ENCODE measurements around the gene ASAH2.
"Not testable (repeated sequence)": the region's sequence is repeated elsewhere in the genome, so short reads cannot be mapped to it uniquely, and the experiment has no call there.

DNA sequence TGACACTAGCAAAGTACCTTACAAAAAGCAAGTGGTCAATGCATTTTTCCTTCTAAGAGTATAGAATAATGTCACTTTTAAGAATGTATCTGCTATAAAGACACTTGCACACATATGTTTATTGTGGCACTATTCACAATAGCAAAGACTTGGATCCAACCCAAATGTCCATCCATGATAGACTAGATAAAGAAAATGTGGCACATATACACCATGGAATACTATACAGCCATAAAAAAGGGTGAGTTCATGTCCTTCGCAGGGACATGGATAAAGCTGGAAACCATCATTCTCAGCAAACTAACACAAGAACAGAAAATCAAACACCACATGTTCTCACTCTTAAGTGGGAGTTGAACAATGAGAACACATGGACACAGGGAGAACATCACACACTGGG lies 9.8 kb downstream of the ASAH2 start:
- TF ChIP-seq, protein P1, sequence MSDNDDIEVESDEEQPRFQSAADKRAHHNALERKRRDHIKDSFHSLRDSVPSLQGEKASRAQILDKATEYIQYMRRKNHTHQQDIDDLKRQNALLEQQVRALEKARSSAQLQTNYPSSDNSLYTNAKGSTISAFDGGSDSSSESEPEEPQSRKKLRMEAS (IDR thresholded peaks at IDR 0.05) = not testable (repeated sequence)
- TF ChIP-seq, protein P2, sequence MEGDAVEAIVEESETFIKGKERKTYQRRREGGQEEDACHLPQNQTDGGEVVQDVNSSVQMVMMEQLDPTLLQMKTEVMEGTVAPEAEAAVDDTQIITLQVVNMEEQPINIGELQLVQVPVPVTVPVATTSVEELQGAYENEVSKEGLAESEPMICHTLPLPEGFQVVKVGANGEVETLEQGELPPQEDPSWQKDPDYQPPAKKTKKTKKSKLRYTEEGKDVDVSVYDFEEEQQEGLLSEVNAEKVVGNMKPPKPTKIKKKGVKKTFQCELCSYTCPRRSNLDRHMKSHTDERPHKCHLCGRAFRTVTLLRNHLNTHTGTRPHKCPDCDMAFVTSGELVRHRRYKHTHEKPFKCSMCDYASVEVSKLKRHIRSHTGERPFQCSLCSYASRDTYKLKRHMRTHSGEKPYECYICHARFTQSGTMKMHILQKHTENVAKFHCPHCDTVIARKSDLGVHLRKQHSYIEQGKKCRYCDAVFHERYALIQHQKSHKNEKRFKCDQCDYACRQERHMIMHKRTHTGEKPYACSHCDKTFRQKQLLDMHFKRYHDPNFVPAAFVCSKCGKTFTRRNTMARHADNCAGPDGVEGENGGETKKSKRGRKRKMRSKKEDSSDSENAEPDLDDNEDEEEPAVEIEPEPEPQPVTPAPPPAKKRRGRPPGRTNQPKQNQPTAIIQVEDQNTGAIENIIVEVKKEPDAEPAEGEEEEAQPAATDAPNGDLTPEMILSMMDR (IDR thresholded peaks at IDR 0.05; ENCODE audit: low read depth, low read length, missing input control) = not testable (repeated sequence)
- not testable (repeated sequence) for TF ChIP-seq FOXA2 (IDR thresholded peaks at IDR 0.05); GABPA (IDR thresholded peaks at IDR 0.05 in 1 of 2, conservative IDR thresholded peaks at IDR 0.05 in 1 of 2); HNF4A (conservative IDR thresholded peaks at IDR 0.05); NR2F2 (IDR thresholded peaks at IDR 0.05); JUND (IDR thresholded peaks at IDR 0.05); YY1 (IDR thresholded peaks at IDR 0.05); RAD21 (IDR thresholded peaks at IDR 0.05); RXRA (IDR thresholded peaks at IDR 0.05); SP1 (IDR thresholded peaks at IDR 0.05)
- TF ChIP-seq, protein P3, sequence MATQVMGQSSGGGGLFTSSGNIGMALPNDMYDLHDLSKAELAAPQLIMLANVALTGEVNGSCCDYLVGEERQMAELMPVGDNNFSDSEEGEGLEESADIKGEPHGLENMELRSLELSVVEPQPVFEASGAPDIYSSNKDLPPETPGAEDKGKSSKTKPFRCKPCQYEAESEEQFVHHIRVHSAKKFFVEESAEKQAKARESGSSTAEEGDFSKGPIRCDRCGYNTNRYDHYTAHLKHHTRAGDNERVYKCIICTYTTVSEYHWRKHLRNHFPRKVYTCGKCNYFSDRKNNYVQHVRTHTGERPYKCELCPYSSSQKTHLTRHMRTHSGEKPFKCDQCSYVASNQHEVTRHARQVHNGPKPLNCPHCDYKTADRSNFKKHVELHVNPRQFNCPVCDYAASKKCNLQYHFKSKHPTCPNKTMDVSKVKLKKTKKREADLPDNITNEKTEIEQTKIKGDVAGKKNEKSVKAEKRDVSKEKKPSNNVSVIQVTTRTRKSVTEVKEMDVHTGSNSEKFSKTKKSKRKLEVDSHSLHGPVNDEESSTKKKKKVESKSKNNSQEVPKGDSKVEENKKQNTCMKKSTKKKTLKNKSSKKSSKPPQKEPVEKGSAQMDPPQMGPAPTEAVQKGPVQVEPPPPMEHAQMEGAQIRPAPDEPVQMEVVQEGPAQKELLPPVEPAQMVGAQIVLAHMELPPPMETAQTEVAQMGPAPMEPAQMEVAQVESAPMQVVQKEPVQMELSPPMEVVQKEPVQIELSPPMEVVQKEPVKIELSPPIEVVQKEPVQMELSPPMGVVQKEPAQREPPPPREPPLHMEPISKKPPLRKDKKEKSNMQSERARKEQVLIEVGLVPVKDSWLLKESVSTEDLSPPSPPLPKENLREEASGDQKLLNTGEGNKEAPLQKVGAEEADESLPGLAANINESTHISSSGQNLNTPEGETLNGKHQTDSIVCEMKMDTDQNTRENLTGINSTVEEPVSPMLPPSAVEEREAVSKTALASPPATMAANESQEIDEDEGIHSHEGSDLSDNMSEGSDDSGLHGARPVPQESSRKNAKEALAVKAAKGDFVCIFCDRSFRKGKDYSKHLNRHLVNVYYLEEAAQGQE (IDR thresholded peaks at IDR 0.05) = not testable (repeated sequence)
- TF ChIP-seq, protein P4, sequence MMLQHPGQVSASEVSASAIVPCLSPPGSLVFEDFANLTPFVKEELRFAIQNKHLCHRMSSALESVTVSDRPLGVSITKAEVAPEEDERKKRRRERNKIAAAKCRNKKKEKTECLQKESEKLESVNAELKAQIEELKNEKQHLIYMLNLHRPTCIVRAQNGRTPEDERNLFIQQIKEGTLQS (IDR thresholded peaks at IDR 0.05) = not testable (repeated sequence)
